Upper lobe of right lung (tissue), 1 donor: Measurements from ENCODE around the gene PLCB1. TPM values are rescaled to one million over a fixed set of nuclear protein-coding genes. Genes with fewer than 3 reads are reported as not detected.

Source experiments
- ATAC-seq: fragments of 200-7000 bp; cut with Tn5 transposase; one replicate; pipeline ENCODE4 v1.9.1; 2020; ENCODE audit warnings: mild to moderate bottlenecking, moderate library complexity
- DNase-seq: peaks from one replicate; pipeline ENCODE4 v3.0.0-alpha.2; 2020
- H3K27ac ChIP-seq: fragments of 200-600 bp; one replicate; pipeline ENCODE4 v1.8.0; 2022
- H3K27me3 ChIP-seq: fragments of 200-600 bp; one replicate; pipeline ENCODE4 v1.8.0; 2022; ENCODE audit warnings: mild to moderate bottlenecking
- H3K36me3 ChIP-seq: fragments of 200-600 bp; one replicate; pipeline ENCODE4 v1.8.0; 2022
- H3K4me1 ChIP-seq: fragments of 200-600 bp; one replicate; pipeline ENCODE4 v1.8.0; 2022
- H3K4me3 ChIP-seq: fragments of 200-600 bp; one replicate; pipeline ENCODE4 v1.8.0; 2022; ENCODE audit warnings: mild to moderate bottlenecking
- H3K9me3 ChIP-seq: fragments of 200-600 bp; one replicate; pipeline ENCODE4 v1.8.0; 2022
- CTCF ChIP-seq: fragments of 200-600 bp; IDR thresholded peaks from one replicate; pipeline ENCODE4 v1.8.0; 2022; ENCODE audit warnings: antibody characterized with exemption
- intact Hi-C: fragments of 100-400 bp; cut with DNase I; formaldehyde crosslinking; loops from one replicate; pipeline ENCODE4 v1.11.0; 2022
- total RNA-seq: library from RNA; stranded (reverse); fragmentation: NEBNext Ultra II Directional; extraction: Animal tissue kit (Norgen Biotek cat#: 25700); gene quantifications from one replicate; pipeline ENCODE4 v1.2.1, GENCODE V29; 2021
- donor health status: DM: no; HTN: yes; CAD: no; lungs with severe emphysema.

Gene PLCB1
- total RNA-seq, 1 donor from 2014 or later: 12.4 TPM

- Histone ChIP-seq H3K9me3 (no peaks in the 10 kb centered on the region), H3K27me3 (no peaks in the 10 kb centered on the region), H3K36me3 (no peaks in the 10 kb centered on the region), H3K4me1 (no peaks in the 10 kb centered on the region), H3K27ac (no peak overlapping the region), H3K4me3 (no peak overlapping the region)
- ATAC-seq (no peak), DNase-seq (no peak)
- no peak for TF ChIP-seq CTCF
- intact Hi-C loops: no loop called here
Observed at GRCh38 chr20:8223091-8223870, 91.2 kb downstream of the PLCB1 start.

GRCh38 chr20:8225658-8226057 lies 93.6 kb downstream of the PLCB1 start:
- no peak overlapping the region for H3K27ac ChIP-seq
- no peak for ATAC-seq
- DNase-seq: no peak
- H3K27me3 ChIP-seq: no peaks in the 10 kb centered on the region
- intact Hi-C loops: no loop called here
- no peaks in the 10 kb centered on the region for H3K9me3 ChIP-seq
- no peak for TF ChIP-seq CTCF
- H3K4me3 ChIP-seq: no peak overlapping the region
- H3K4me1 ChIP-seq: no peaks in the 10 kb centered on the region
- H3K36me3 ChIP-seq: no peaks in the 10 kb centered on the region

- Histone ChIP-seq H3K27me3 (no peaks in the 10 kb centered on the region), H3K4me3 (no peak overlapping the region), H3K36me3 (no peaks in the 10 kb centered on the region), H3K9me3 (no peaks in the 10 kb centered on the region), H3K27ac (no peak overlapping the region), H3K4me1 (no peaks in the 10 kb centered on the region)
- ATAC-seq: no peak
- no peak for DNase-seq
- intact Hi-C loops: no loop called here
- no peak for TF ChIP-seq CTCF
Observed at GRCh38 chr20:8226106-8226505, 94.0 kb downstream of the PLCB1 start.

- intact Hi-C loops: no loop called here
- Histone ChIP-seq H3K27ac (no peak overlapping the region), H3K9me3 (no peaks in the 10 kb centered on the region), H3K4me1 (no peaks in the 10 kb centered on the region), H3K36me3 (no peaks in the 10 kb centered on the region), H3K27me3 (no peaks in the 10 kb centered on the region), H3K4me3 (no peak overlapping the region)
- TF ChIP-seq CTCF: no peak
- no peak for ATAC-seq
- DNase-seq: no peak
Observed at GRCh38 chr20:8227293-8227692, 95.2 kb downstream of the PLCB1 start.

GRCh38 chr20:8228315-8228714 lies 96.2 kb downstream of the PLCB1 start:
- no peak for TF ChIP-seq CTCF
- no peaks in the 10 kb centered on the region for H3K4me1 ChIP-seq
- H3K9me3 ChIP-seq: no peaks in the 10 kb centered on the region
- no peak for DNase-seq
- no peaks in the 10 kb centered on the region for H3K27me3 ChIP-seq
- intact Hi-C loops: no loop called here
- H3K36me3 ChIP-seq: no peaks in the 10 kb centered on the region
- H3K27ac ChIP-seq: no peak overlapping the region
- no peak for ATAC-seq
- no peak overlapping the region for H3K4me3 ChIP-seq
